HG03280 (cell line): ENCODE results near the gene SPOPL.

Experiments
- ATAC-seq: cut with Tn5 transposase; IDR thresholded peaks from one replicate; pipeline ENCODE4 v1.9.1; 2021; ENCODE audit warnings: mild to moderate bottlenecking, moderate library complexity; ENCODE audit not compliant: unreplicated experiment

Gene SPOPL

GRCh38 chr2:138600732-138601457, 99.3 kb downstream of the SPOPL start:
- ATAC-seq = no peak

DNA sequence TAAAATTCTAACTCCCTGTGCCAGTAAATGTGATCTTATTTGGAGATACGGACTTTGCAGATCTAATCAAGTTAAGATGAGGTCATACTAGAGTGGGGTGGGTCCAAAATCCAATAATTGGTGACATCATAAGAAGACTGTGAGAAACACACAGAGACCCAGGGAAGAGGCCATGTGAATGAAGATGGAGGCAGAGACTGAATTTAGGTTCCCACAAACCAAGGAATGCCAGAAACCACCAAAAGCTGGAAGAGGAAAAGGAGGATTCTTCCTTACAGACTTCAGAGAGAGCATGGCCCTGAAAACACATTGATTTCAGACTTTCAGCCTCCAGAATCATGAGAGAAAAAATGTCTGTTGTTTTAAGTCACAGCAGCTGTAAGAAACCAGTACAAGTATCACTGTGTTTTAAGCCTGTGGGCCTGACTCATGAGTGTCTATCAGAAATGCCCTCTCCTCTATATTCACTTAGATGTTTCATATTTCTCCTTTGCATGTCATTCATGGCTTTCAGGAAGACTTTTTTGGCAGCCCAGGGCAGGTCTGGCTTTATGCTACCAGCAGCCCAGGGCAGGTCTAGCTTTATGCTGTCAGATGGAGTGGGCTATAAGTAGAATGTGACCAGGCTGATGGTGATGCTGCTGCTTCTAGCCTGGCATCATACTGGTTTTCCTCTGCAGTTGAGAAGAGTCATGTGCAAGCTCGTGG, 100.0 kb downstream of the SPOPL start:
- no peak for ATAC-seq

- no peak for ATAC-seq
These were observed 100.5 kb downstream of the SPOPL start for GRCh38 chr2:138602166-138602460.

GRCh38 chr2:138607746-138608145, 106.2 kb downstream of the SPOPL start:
- no peak for ATAC-seq

- ATAC-seq = no peak
These were observed 107.9 kb downstream of the SPOPL start for GRCh38 chr2:138609446-138609845.

DNA sequence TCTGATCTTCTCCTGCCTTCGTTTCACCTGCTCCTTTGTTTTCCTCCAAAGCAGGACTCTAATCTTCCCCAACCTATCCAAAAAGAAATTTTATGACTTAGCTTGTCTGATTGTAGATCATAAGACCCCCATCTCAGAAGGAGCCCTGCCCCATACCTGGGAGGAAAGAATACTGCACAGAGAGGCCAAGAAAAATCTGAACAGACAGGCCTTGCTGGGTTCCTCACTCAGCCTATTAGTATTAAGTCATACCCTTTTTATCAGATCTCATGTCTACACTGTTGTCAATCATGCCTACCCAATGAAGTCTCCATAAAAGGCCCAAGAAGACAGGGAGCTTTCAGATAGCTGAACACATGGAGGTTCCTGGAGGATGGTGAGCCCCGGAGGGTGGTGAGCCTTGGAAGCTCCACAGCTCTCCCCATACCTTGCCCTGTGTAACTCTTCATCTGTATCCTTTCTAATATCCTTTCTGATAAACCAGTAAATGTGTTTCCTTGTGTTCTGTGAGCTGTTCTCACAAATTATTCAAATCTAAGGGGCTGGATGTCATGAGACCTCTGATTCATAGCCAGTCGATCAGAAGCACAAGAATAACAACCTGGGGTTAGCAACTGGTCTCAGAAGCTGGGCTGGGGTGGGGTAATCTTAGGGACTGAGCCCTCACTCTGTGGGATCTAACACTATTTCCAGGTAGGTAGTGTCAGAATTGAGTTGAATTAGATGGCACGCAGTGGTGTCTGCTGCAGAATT, 108.8 kb downstream of the SPOPL start:
- no peak for ATAC-seq

- no peak for ATAC-seq
These were observed 113.7 kb downstream of the SPOPL start for GRCh38 chr2:138615257-138615656.

DNA sequence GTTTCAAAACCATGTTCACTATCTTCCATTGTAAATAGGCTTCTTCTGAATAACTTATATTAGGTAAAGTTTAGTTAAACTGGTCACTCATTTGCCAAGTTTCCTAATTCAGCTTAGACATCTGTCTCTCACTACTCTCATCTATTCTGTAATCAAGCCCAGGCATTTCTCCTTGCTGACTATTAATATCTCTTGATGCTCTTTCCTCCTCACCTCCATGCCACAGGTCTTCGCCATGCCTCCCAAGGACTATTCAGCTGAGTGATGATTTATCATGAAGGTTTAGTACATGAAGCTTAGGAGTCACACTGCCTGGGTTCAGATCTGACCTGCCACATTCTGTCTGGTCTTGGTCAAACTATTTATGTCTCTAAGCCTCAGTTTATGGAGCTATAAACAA, 115.5 kb downstream of the SPOPL start:
- ATAC-seq = no peak

- ATAC-seq = no peak
These were observed 117.4 kb downstream of the SPOPL start for GRCh38 chr2:138618971-138619370.

DNA sequence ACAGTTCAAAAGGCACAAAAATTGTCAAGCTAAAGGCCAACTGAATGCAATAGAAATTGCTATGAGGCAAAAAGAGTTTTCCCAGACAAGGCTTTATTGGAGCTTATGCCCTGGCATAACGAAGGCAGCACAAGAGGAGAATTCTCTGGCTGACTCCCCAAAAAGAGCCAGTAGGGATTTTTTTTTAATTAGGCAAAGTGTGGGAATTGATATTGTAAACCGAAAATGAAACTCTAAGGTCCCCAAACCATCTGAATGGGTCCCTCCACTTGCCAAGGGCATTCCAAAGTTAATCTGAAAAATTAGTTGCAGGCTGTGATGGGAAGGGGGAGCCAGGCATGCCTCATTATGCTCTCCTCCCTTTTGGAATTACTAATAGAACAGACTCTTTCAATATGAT, 118.9 kb downstream of the SPOPL start:
- no peak for ATAC-seq

- ATAC-seq = no peak
These were observed 119.6 kb downstream of the SPOPL start for GRCh38 chr2:138621139-138621538.

GRCh38 chr2:138622613-138623012, 121.0 kb downstream of the SPOPL start:
- no peak for ATAC-seq
